ENCODE data around the gene CORO2B. TPM values are rescaled to one million over a fixed set of nuclear protein-coding genes. Genes with fewer than 3 reads are reported as not detected.

Gene CORO2B
- polyA plus RNA-seq, 3 donors: 0.03 TPM; not detected in 2

- Histone ChIP-seq H3K9ac (ENCODE audit: insufficient read depth, low read length, poor library complexity, severe bottlenecking) (no peak overlapping the region), H3K36me3 (replicated peaks in 1 of 2; ENCODE audit: control insufficient read depth in 1 of 2, insufficient read depth in 2 of 2, low read length in 2 of 2) (no peaks in the 10 kb centered on the region), H3K27ac (ENCODE audit: low read depth in 1 of 2, low read length in 2 of 2) (no peak overlapping the region), H3K9me3 (replicated peaks in 1 of 2; ENCODE audit: control insufficient read depth in 1 of 2, insufficient read depth in 1 of 2, low read length in 2 of 2) (no peaks in the 10 kb centered on the region), H3K4me3 (replicated peaks in 1 of 3; ENCODE audit: low read depth in 2 of 3, low read length in 3 of 3) (no peak overlapping the region), H3K79me2 (ENCODE audit: insufficient read depth, low read length) (no peaks in the 10 kb centered on the region), H2AFZ (ENCODE audit: insufficient read depth, low read depth, low read length, poor library complexity, severe bottlenecking) (no peak overlapping the region), H3K27me3 (ENCODE audit: control insufficient read depth in 2 of 2, insufficient read depth in 2 of 2, low read length in 2 of 2) (peaks cover 1 to 18% of the 10 kb centered on the region in 2 donors), H3K4me2 (replicated peaks; ENCODE audit: extremely low read depth, low read length, poor library complexity, severe bottlenecking) (no peak overlapping the region), H4K20me1 (ENCODE audit: insufficient read depth, low read length) (no peaks in the 10 kb centered on the region), H3K4me1 (ENCODE audit: control insufficient read depth in 1 of 2, insufficient read depth in 2 of 2, low read length in 2 of 2) (peaks cover 9 to 10% of the 10 kb centered on the region in 2 donors)
- WGBS (ENCODE audit: insufficient coverage): 100% methylated on average over 1 of the region's 5 CpGs
- no peak for DNase-seq
- TF ChIP-seq, protein P1, sequence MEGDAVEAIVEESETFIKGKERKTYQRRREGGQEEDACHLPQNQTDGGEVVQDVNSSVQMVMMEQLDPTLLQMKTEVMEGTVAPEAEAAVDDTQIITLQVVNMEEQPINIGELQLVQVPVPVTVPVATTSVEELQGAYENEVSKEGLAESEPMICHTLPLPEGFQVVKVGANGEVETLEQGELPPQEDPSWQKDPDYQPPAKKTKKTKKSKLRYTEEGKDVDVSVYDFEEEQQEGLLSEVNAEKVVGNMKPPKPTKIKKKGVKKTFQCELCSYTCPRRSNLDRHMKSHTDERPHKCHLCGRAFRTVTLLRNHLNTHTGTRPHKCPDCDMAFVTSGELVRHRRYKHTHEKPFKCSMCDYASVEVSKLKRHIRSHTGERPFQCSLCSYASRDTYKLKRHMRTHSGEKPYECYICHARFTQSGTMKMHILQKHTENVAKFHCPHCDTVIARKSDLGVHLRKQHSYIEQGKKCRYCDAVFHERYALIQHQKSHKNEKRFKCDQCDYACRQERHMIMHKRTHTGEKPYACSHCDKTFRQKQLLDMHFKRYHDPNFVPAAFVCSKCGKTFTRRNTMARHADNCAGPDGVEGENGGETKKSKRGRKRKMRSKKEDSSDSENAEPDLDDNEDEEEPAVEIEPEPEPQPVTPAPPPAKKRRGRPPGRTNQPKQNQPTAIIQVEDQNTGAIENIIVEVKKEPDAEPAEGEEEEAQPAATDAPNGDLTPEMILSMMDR (IDR thresholded peaks at IDR 0.05): no peak
- peaks cover 19 to 28% (median 22%) of the 10 kb centered on the region in 3 donors for H3K27me3 Mint-ChIP-seq (ENCODE audit: low read depth in 3 of 3)
- no peak overlapping the region for H3K4me3 Mint-ChIP-seq
- H3K4me1 Mint-ChIP-seq: peaks cover 10% of the 10 kb centered on the region
- no peak overlapping the region for H3K27ac Mint-ChIP-seq
- peaks cover 0 to 2% (median 1%) of the 10 kb centered on the region in 7 donors for H3K9me3 Mint-ChIP-seq
- no peaks in the 10 kb centered on the region for H3K36me3 Mint-ChIP-seq
- intact Hi-C loops (cut with micrococcal nuclease): no loop called here
These were observed 14.6 kb upstream of the CORO2B start for GRCh38 chr15:68564173-68564572.

DNA sequence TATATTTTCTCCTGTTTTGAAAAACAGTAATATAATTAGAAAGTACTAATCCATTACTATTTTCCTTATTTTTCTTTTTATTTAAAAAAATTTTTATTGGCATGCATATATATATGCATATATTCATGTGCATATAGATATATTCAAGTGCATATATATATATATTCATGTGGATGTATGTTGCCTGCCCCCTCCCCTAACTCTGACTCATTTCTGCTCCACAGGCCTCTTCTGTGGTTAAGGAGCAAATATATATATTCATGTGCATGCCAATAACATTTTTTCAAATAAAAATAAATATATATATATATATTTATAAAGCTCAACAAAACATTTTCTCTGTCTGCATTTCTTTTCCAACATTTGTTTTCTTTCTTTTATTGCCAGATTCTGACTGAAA lies 13.6 kb upstream of the CORO2B start:
- H4K20me1 ChIP-seq (ENCODE audit: insufficient read depth, low read length): no peaks in the 10 kb centered on the region
- no peaks in the 10 kb centered on the region for H3K4me1 Mint-ChIP-seq
- peaks cover 8 to 17% (median 12%) of the 10 kb centered on the region in 3 donors for H3K27me3 Mint-ChIP-seq (ENCODE audit: low read depth in 3 of 3)
- H3K27ac ChIP-seq (ENCODE audit: low read depth in 1 of 2, low read length in 2 of 2): no peak overlapping the region
- H3K36me3 ChIP-seq (replicated peaks in 1 of 2; ENCODE audit: control insufficient read depth in 1 of 2, insufficient read depth in 2 of 2, low read length in 2 of 2): no peaks in the 10 kb centered on the region
- H3K27me3 ChIP-seq (ENCODE audit: control insufficient read depth in 2 of 2, insufficient read depth in 2 of 2, low read length in 2 of 2): peaks cover 0 to 8% of the 10 kb centered on the region in 2 donors
- no peaks in the 10 kb centered on the region for H3K36me3 Mint-ChIP-seq
- no peaks in the 10 kb centered on the region for H3K4me1 ChIP-seq (ENCODE audit: control insufficient read depth in 1 of 2, insufficient read depth in 2 of 2, low read length in 2 of 2)
- H3K4me2 ChIP-seq (replicated peaks; ENCODE audit: extremely low read depth, low read length, poor library complexity, severe bottlenecking): no peak overlapping the region
- H3K27ac Mint-ChIP-seq: no peak overlapping the region
- H3K4me3 Mint-ChIP-seq: no peak overlapping the region
- no peaks in the 10 kb centered on the region for H3K79me2 ChIP-seq (ENCODE audit: insufficient read depth, low read length)
- peaks cover 0 to 2% (median 0%) of the 10 kb centered on the region in 7 donors for H3K9me3 Mint-ChIP-seq
- intact Hi-C loops (cut with micrococcal nuclease): no loop called here
- TF ChIP-seq, protein P1 (IDR thresholded peaks at IDR 0.05): no peak
- no peak overlapping the region for H3K4me3 ChIP-seq (replicated peaks in 1 of 3; ENCODE audit: low read depth in 2 of 3, low read length in 3 of 3)
- no peak for DNase-seq
- no peak overlapping the region for H3K9ac ChIP-seq (ENCODE audit: insufficient read depth, low read length, poor library complexity, severe bottlenecking)
- H3K9me3 ChIP-seq (replicated peaks in 1 of 2; ENCODE audit: control insufficient read depth in 1 of 2, insufficient read depth in 1 of 2, low read length in 2 of 2): no peaks in the 10 kb centered on the region
- no peak overlapping the region for H2AFZ ChIP-seq (ENCODE audit: insufficient read depth, low read depth, low read length, poor library complexity, severe bottlenecking)

Measured in CD14-positive monocyte (primary cell).